Ectodermal cell (in vitro differentiated cells): ENCODE measurements around the gene ACOT6.

ENCODE experiments used
- H3K27ac ChIP-seq: 2 replicates; pipeline ENCODE4 v1.7.0; 2013; ENCODE audit warnings: mild to moderate bottlenecking, low read depth, low read length; ENCODE audit not compliant: insufficient read depth, poor library complexity, severe bottlenecking
- H3K27me3 ChIP-seq: 2 replicates; pipeline ENCODE4 v1.7.0; 2013; ENCODE audit warnings: mild to moderate bottlenecking, low read length; ENCODE audit not compliant: insufficient read depth, control insufficient read depth, poor library complexity, severe bottlenecking
- H3K36me3 ChIP-seq: one replicate; pipeline ENCODE4 v1.7.0; 2013; ENCODE audit warnings: low read length; ENCODE audit not compliant: control insufficient read depth, insufficient read depth
- H3K4me1 ChIP-seq: one replicate; pipeline ENCODE4 v1.7.0; 2013; ENCODE audit warnings: low read length; ENCODE audit not compliant: control insufficient read depth, insufficient read depth
- H3K4me3 ChIP-seq: 2 replicates; pipeline ENCODE4 v1.7.0; 2013; ENCODE audit warnings: low read depth, low read length, control low read depth; ENCODE audit not compliant: insufficient read depth
- H3K9me3 ChIP-seq: 2 replicates; pipeline ENCODE4 v1.7.0; 2013; ENCODE audit warnings: mild to moderate bottlenecking, low read length, moderate library complexity; ENCODE audit not compliant: control insufficient read depth
- WGBS, 2 experiments: methylation state at CpG; one replicate each; pipeline ENCODE4 v1.1.7; 2013; ENCODE audit warnings: missing lambda C conversion rate in 2 of 2; 5-methylcytosine and 5-hydroxymethylcytosine counted together

Gene ACOT6

GRCh38 chr14:73666583-73666982 is 54.3 kb downstream of the ACOT6 start:
- Histone ChIP-seq H3K36me3 (peaks cover 3% of the 10 kb centered on the region), H3K9me3 (no peaks in the 10 kb centered on the region), H3K27ac (no peak overlapping the region), H3K4me3 (no peak overlapping the region), H3K27me3 (no peaks in the 10 kb centered on the region), H3K4me1 (no peaks in the 10 kb centered on the region)
- WGBS, 2 experiments = 93 to 95% methylated on average over 4 to 5 of the region's 5 CpGs

GRCh38 chr14:73667854-73668253 is 55.5 kb downstream of the ACOT6 start:
- H3K36me3 ChIP-seq = peaks cover 4% of the 10 kb centered on the region
- H3K9me3 ChIP-seq = no peaks in the 10 kb centered on the region
- WGBS, 2 experiments = 92 to 94% methylated on average over 3 of the region's 3 CpGs
- H3K27ac ChIP-seq = no peak overlapping the region
- H3K4me1 ChIP-seq = no peaks in the 10 kb centered on the region
- no peak overlapping the region for H3K4me3 ChIP-seq
- H3K27me3 ChIP-seq = no peaks in the 10 kb centered on the region
